ENCODE measurements around the gene IGSF3. TPM values are rescaled to one million over a fixed set of nuclear protein-coding genes. Genes with fewer than 3 reads are reported as not detected.

The IGSF3 gene
- 15.8 TPM for total RNA-seq
- long read RNA-seq, full-length matches to known transcripts, result 1 of 7 reads
- long read RNA-seq, partial matches to known transcripts, result 4 of 7 reads
- long read RNA-seq, other reads (novel, unspliced or antisense), result 2 of 7 reads

DNA sequence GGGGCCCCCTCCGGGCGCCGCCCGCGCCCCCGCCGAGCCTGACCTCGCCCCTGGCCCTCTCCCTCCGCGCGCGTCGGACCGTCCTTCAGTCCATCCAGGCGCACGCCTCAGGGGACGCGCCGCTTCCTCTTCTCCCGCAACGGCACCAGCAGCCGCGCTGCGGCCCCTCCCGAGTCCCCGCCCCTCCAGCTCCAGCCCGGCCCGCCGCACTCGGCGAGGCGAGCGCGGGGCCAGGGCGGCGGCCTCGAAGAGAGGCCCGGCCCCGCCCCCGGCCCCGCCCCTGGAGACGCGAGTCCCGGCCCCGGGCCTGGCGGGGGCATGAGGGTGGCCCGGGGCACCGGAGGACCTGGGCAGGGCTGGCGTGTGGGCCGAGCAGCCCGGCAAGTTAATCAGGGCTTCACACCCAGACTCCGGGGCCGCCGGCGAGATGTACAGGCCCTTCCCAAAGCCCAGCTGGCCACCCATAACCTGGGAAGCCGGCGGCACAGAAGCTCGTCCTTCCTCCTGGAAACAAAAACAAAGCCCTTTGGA lies at the start of gene IGSF3:
IGSF3 (minus strand) TSS at position 159 of the 531 bp plus-strand sequence. CDS start 1,407 bp downstream, outside the sequence.
- ATAC-seq, result peak; percentile 95
- H3K4me3 ChIP-seq, result peak within 1 kb of the TSS; percentile 68
- intact Hi-C loops (cut with DNase I), result no loop called here

DNA sequence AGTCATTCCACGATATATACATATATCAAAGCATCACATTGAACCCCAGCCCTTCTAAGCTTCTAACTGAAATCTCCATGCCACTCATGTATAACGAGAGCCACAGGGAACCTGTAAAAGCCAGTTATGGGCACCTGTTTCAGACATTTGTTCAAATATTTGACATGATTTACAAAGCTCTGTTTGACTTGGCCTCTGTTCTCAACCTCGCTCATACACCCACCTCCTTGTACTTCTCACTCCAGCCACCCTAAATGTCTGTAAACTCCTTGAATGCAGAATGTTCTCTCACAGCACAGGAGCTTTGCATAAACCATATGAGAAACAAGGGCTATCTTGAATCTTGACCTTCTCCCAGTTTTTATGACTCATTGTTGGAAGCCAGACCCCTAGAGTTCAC lies 49.8 kb upstream of the IGSF3 start:
- peaks cover 4% of the 10 kb centered on the region for H3K4me1 ChIP-seq
- H3K9me3 ChIP-seq, result no peaks in the 10 kb centered on the region
- no peak for DNase-seq
- H3K27ac ChIP-seq, result no peak overlapping the region
- H3K36me3 ChIP-seq, result no peaks in the 10 kb centered on the region
- intact Hi-C loops (cut with DNase I), result no loop called here
- H3K4me3 ChIP-seq, result no peak overlapping the region
- TF ChIP-seq, protein P1, sequence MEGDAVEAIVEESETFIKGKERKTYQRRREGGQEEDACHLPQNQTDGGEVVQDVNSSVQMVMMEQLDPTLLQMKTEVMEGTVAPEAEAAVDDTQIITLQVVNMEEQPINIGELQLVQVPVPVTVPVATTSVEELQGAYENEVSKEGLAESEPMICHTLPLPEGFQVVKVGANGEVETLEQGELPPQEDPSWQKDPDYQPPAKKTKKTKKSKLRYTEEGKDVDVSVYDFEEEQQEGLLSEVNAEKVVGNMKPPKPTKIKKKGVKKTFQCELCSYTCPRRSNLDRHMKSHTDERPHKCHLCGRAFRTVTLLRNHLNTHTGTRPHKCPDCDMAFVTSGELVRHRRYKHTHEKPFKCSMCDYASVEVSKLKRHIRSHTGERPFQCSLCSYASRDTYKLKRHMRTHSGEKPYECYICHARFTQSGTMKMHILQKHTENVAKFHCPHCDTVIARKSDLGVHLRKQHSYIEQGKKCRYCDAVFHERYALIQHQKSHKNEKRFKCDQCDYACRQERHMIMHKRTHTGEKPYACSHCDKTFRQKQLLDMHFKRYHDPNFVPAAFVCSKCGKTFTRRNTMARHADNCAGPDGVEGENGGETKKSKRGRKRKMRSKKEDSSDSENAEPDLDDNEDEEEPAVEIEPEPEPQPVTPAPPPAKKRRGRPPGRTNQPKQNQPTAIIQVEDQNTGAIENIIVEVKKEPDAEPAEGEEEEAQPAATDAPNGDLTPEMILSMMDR (IDR thresholded peaks at IDR 0.05), result no peak
- peak; percentile 85 to 95 for ATAC-seq
- H3K27me3 ChIP-seq (ENCODE audit: low read depth), result no peaks in the 10 kb centered on the region

More for the DNA sequence above, at the start of gene IGSF3:
- H3K27ac ChIP-seq, result peak within 1 kb of the TSS; percentile 54
- DNase-seq, result peak; percentile 88
- no peaks in the 10 kb centered on the region for H3K36me3 ChIP-seq
- H3K4me1 ChIP-seq, result peaks cover 12% of the 10 kb centered on the region
- TF ChIP-seq, protein P1 (IDR thresholded peaks at IDR 0.05), result no peak
- no peaks in the 10 kb centered on the region for H3K9me3 ChIP-seq
- H3K27me3 ChIP-seq (ENCODE audit: low read depth), result peaks cover 10% of the 10 kb centered on the region

DNA sequence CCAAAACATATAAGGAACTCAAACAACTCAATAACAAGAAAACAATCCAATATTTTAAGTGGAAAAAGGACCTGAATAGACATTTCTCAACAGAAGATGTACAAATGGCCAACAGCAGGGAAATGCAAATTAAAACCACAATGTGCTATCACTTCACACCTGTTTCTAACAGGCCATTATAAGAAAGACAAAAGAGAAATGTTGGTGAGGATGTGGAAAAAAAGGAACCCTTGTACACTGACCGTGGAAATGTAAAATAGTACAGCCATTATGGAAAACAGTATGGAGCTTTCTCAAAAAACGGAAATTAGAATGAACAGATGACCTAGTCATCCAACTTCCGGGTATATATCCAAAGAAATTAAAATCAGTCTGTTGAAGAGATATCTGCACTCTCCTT lies 48.9 kb upstream of the IGSF3 start:
- H3K4me3 ChIP-seq, result no peak overlapping the region
- H3K4me1 ChIP-seq, result peaks cover 6% of the 10 kb centered on the region
- ATAC-seq (no peak), DNase-seq (no peak)
- no peaks in the 10 kb centered on the region for H3K9me3 ChIP-seq
- no peaks in the 10 kb centered on the region for H3K27me3 ChIP-seq (ENCODE audit: low read depth)
- TF ChIP-seq, protein P1 (IDR thresholded peaks at IDR 0.05), result no peak
- intact Hi-C loops (cut with DNase I), result no loop called here
- no peaks in the 10 kb centered on the region for H3K36me3 ChIP-seq
- H3K27ac ChIP-seq, result no peak overlapping the region

DNA sequence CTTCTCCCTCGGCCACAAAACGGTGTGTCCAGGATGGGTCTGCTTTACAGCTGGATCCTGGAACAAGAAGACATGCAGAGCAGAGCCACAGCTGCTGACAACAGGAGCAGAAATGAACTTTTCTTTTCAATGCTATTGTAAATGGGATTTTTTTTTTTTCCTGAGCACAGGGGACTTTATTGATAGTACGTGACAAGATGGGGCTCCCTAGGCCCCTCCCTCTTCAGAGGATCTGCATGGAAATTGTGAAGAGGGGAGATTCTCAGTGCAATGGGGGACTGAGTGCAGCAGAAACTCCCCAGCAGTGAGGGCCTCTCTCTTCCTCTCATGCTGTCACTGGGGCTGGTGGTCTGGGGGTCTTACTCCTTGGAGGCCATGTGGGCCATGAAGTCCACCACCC lies 45.9 kb upstream of the IGSF3 start:
- H3K27ac ChIP-seq, result no peak overlapping the region
- H3K36me3 ChIP-seq, result no peaks in the 10 kb centered on the region
- ATAC-seq (no peak), DNase-seq (no peak)
- peaks cover 17% of the 10 kb centered on the region for H3K4me1 ChIP-seq
- no peak overlapping the region for H3K4me3 ChIP-seq
- no peaks in the 10 kb centered on the region for H3K27me3 ChIP-seq (ENCODE audit: low read depth)
- TF ChIP-seq, protein P1 (IDR thresholded peaks at IDR 0.05), result no peak
- H3K9me3 ChIP-seq, result no peaks in the 10 kb centered on the region
- intact Hi-C loops (cut with DNase I), result no loop called here

DNA sequence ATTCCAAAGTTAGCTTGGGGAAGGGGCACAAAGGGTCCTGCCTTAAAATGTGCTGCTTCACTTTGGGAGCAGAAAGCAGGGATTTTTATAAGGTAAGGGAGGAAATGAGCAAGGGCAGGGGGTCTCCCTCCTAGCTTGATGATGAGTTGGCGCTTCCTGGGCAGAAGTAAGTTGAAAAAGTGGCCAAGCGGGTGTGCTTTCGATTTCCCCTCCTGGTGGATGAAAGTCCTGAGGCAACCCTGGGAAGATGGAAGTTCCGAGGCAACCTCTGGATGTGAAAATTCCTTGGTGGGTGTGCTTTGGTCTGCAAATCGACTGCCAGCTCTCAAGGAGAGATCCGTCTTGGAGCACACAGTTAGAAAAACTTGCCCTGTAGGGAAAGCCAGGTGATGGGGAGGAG lies 45.0 kb upstream of the IGSF3 start:
- Histone ChIP-seq H3K4me3 (no peak overlapping the region), H3K36me3 (no peaks in the 10 kb centered on the region), H3K27me3 (ENCODE audit: low read depth) (no peaks in the 10 kb centered on the region), H3K4me1 (peaks cover 17% of the 10 kb centered on the region), H3K27ac (no peak overlapping the region), H3K9me3 (no peaks in the 10 kb centered on the region)
- intact Hi-C loops (cut with DNase I), result no loop called here
- no peak for DNase-seq
- TF ChIP-seq, protein P1 (IDR thresholded peaks at IDR 0.05), result no peak
- ATAC-seq, result no peak
